Measurements from ENCODE around the gene DUSP10.

DNA sequence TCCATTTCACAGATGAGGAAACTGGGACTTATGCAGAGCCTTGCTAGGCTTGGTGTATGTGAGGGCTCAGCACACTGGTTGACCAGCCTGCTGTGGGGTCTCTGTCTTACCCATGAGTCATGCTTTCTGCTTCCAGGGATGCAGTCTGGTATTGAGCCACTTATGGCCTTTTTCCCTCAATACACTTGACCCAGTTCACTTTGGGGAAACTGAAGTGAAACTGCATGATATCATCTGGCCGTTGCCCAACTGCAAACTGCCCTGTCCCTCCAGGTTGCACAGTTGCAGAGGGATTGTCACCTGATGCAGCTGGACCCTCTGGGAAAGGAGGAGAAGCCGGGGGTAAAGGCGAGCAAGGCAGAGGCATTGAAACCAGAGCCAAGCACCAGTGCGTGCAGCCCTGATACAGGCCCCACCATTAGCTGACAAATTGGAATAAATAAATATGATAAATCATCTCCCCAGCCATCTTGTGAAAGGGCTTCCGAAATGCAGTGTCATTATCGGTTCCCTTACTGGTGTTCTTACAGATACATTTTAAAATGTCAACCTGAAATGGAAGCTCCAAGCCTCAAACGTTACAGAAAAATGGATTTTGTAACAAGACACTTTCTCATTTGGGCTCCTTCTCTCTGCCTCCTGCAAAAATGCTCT, 39.3 kb upstream of the DUSP10 start:
- TF ChIP-seq POLR2AphosphoS5 (IDR thresholded peaks at IDR 0.05) (no peak), POLR2A (IDR thresholded peaks at IDR 0.05) (no peak)

Data from stomach (tissue), 4 donors.